ENCODE data around the gene SLC17A2. TPM values are rescaled to one million over a fixed set of nuclear protein-coding genes. Genes with fewer than 3 reads are reported as not detected.

Gene SLC17A2
- total and polyA plus RNA-seq, 2 of the 4 experiments (the other 2 are of a cell fraction) = not detected

DNA sequence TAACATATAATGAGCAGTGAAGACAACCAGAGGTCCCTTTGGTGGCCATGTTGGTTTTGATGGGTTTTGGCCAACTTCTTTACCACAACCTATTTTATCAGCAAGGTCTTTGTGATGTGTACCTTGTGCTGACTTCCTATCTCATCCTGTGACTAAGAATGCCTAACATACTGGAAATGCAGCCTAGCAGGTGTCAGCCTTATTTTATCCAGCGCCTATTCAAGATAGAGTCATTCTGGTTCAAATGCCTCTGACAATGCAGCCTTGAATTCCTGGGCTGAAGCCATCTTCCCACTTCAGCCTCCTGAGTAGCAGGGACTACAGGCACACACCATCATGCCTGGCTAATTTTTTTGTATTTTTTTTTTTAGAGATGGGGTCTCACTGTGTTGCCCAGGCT is 24.3 kb upstream of the SLC17A2 start:
- Histone ChIP-seq H3K9me1 (ENCODE audit: insufficient read depth, low read length) (no peaks in the 10 kb centered on the region), H3K4ac (ENCODE audit: low read depth, low read length) (no peak overlapping the region), H3K18ac (ENCODE audit: low read depth, low read length) (no peak overlapping the region), H3K23ac (ENCODE audit: low read depth, low read length) (no peak overlapping the region), H4K20me1 (ENCODE audit: insufficient read depth, low read length) (no peaks in the 10 kb centered on the region), H3K4me3 (ENCODE audit: insufficient read depth, low read depth, low read length) (no peak overlapping the region), H4K8ac (ENCODE audit: low read depth in 2 of 2, low read length in 2 of 2) (no peak overlapping the region), H3K4me1 (ENCODE audit: control insufficient read depth, insufficient read depth, low read length) (peaks cover 5% of the 10 kb centered on the region; the same call in 1 of the 2 replicates), H2BK20ac (ENCODE audit: low read depth, low read length) (no peak overlapping the region), H2BK15ac (ENCODE audit: low read depth, low read length) (no peak overlapping the region), H3K27ac (ENCODE audit: insufficient read depth, low read length) (no peak overlapping the region), H2BK5ac (ENCODE audit: low read depth, low read length, poor library complexity, severe bottlenecking) (no peak overlapping the region), H2BK120ac (ENCODE audit: low read depth, low read length) (no peak overlapping the region), H2AK9ac (replicated peaks; ENCODE audit: low read depth, low read length, poor library complexity) (no peak overlapping the region), H4K91ac (ENCODE audit: insufficient read depth, low read depth, low read length) (no peak overlapping the region), H2AFZ (replicated peaks; ENCODE audit: low read length, poor library complexity) (no peak overlapping the region), H4K5ac (ENCODE audit: low read depth, low read length) (no peak overlapping the region), H3K79me1 (ENCODE audit: low read depth in 1 of 2, low read length in 2 of 2) (no peaks in the 10 kb centered on the region), H3K56ac (ENCODE audit: extremely low read depth, insufficient read depth, low read length) (no peak overlapping the region), H2AK5ac (ENCODE audit: low read depth, low read length) (no peak overlapping the region), H3K36me3 (ENCODE audit: control insufficient read depth, insufficient read depth, low read length) (no peaks in the 10 kb centered on the region), H3K9me3 (ENCODE audit: control insufficient read depth, insufficient read depth, low read length) (no peaks in the 10 kb centered on the region), H3K4me2 (ENCODE audit: low read depth, low read length) (no peak overlapping the region), H3K27me3 (ENCODE audit: control insufficient read depth, insufficient read depth, low read length) (peaks cover 1% of the 10 kb centered on the region; the same call in 1 of the 2 replicates), H3K14ac (replicated peaks; ENCODE audit: low read depth, low read length) (no peak overlapping the region), H3K9ac (ENCODE audit: low read depth, low read length) (no peak overlapping the region)
- TF ChIP-seq MAZ (IDR thresholded peaks at IDR 0.05; ENCODE audit: borderline replicate concordance, low read depth, low read length) (no peak), BHLHE40 (IDR thresholded peaks at IDR 0.05; ENCODE audit: low read depth, low read length) (no peak), NFE2L2 (IDR thresholded peaks at IDR 0.05; ENCODE audit: low read depth, low read length) (no peak), CEBPB (IDR thresholded peaks at IDR 0.05; ENCODE audit: low read depth, low read length) (no peak), SMC3 (IDR thresholded peaks at IDR 0.05; ENCODE audit: low read depth, low read length) (no peak), FOS (IDR thresholded peaks at IDR 0.05; ENCODE audit: low read depth, low read length) (no peak), RAD21 (IDR thresholded peaks at IDR 0.05; ENCODE audit: low read length) (no peak), POLR2A (IDR thresholded peaks at IDR 0.05; ENCODE audit: low read depth, low read length) (no peak), MAFK (IDR thresholded peaks at IDR 0.05; ENCODE audit: low read depth, low read length) (no peak), RFX5 (IDR thresholded peaks at IDR 0.05; ENCODE audit: low read depth, low read length) (no peak), USF2 (IDR thresholded peaks at IDR 0.05; ENCODE audit: low read depth, low read length) (no peak), CHD1 (IDR thresholded peaks at IDR 0.05; ENCODE audit: low read depth, low read length) (no peak), RCOR1 (IDR thresholded peaks at IDR 0.05; ENCODE audit: insufficient replicate concordance, low read length) (no peak), MXI1 (IDR thresholded peaks at IDR 0.05; ENCODE audit: borderline replicate concordance, low read depth, low read length) (no peak)
- TF ChIP-seq, protein P1, sequence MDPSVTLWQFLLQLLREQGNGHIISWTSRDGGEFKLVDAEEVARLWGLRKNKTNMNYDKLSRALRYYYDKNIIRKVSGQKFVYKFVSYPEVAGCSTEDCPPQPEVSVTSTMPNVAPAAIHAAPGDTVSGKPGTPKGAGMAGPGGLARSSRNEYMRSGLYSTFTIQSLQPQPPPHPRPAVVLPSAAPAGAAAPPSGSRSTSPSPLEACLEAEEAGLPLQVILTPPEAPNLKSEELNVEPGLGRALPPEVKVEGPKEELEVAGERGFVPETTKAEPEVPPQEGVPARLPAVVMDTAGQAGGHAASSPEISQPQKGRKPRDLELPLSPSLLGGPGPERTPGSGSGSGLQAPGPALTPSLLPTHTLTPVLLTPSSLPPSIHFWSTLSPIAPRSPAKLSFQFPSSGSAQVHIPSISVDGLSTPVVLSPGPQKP (IDR thresholded peaks at IDR 0.05; ENCODE audit: borderline replicate concordance, low read depth, low read length) = no peak
- TF ChIP-seq, protein P2, sequence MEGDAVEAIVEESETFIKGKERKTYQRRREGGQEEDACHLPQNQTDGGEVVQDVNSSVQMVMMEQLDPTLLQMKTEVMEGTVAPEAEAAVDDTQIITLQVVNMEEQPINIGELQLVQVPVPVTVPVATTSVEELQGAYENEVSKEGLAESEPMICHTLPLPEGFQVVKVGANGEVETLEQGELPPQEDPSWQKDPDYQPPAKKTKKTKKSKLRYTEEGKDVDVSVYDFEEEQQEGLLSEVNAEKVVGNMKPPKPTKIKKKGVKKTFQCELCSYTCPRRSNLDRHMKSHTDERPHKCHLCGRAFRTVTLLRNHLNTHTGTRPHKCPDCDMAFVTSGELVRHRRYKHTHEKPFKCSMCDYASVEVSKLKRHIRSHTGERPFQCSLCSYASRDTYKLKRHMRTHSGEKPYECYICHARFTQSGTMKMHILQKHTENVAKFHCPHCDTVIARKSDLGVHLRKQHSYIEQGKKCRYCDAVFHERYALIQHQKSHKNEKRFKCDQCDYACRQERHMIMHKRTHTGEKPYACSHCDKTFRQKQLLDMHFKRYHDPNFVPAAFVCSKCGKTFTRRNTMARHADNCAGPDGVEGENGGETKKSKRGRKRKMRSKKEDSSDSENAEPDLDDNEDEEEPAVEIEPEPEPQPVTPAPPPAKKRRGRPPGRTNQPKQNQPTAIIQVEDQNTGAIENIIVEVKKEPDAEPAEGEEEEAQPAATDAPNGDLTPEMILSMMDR (conservative IDR thresholded peaks at IDR 0.05; ENCODE audit: low read depth, low read length) = no peak
- ChIA-PET POLR2A (ENCODE audit: unreplicated experiment) (no interaction called here), CTCF (no interaction called here)
- dilution Hi-C loops (cut with HindIII; ENCODE audit: low sequenced_read_pairs, unreplicated experiment) = no loop called here
- BruUV-seq (replicated peaks) = no TSS peak
- intact Hi-C loops (cut with micrococcal nuclease) = no loop called here
- DNase-seq = no peak
- no CpG with 5 or more reads among the region's 1 CpG for WGBS, 2 experiments (ENCODE audit: extremely low coverage in 2 of 2, insufficient read length in 1 of 2)
- in situ Hi-C loops (cut with MboI; ENCODE audit: low sequenced_read_pairs) = no loop called here
- no peak for ATAC-seq (ENCODE audit: low read depth)

All from IMR-90 (cell line).